ENCODE measurements around the gene NUP188.

The NUP188 gene, protein sequence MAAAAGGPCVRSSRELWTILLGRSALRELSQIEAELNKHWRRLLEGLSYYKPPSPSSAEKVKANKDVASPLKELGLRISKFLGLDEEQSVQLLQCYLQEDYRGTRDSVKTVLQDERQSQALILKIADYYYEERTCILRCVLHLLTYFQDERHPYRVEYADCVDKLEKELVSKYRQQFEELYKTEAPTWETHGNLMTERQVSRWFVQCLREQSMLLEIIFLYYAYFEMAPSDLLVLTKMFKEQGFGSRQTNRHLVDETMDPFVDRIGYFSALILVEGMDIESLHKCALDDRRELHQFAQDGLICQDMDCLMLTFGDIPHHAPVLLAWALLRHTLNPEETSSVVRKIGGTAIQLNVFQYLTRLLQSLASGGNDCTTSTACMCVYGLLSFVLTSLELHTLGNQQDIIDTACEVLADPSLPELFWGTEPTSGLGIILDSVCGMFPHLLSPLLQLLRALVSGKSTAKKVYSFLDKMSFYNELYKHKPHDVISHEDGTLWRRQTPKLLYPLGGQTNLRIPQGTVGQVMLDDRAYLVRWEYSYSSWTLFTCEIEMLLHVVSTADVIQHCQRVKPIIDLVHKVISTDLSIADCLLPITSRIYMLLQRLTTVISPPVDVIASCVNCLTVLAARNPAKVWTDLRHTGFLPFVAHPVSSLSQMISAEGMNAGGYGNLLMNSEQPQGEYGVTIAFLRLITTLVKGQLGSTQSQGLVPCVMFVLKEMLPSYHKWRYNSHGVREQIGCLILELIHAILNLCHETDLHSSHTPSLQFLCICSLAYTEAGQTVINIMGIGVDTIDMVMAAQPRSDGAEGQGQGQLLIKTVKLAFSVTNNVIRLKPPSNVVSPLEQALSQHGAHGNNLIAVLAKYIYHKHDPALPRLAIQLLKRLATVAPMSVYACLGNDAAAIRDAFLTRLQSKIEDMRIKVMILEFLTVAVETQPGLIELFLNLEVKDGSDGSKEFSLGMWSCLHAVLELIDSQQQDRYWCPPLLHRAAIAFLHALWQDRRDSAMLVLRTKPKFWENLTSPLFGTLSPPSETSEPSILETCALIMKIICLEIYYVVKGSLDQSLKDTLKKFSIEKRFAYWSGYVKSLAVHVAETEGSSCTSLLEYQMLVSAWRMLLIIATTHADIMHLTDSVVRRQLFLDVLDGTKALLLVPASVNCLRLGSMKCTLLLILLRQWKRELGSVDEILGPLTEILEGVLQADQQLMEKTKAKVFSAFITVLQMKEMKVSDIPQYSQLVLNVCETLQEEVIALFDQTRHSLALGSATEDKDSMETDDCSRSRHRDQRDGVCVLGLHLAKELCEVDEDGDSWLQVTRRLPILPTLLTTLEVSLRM (N-terminal part only)

GRCh38 chr9:128947527-128948301 lies at the start of gene NUP188, which contains the start of gene DOLK:
Gene NUP188, plus strand, starts transcription at chr9:128947699. Its CDS starts 21 bp downstream, at chr9:128947720.
Gene DOLK, minus strand, starts transcription at chr9:128947603. Its CDS starts 300 bp downstream, at chr9:128947303.
- DNase-seq (ENCODE audit: low read depth), result peak; percentile 96
- H3K4me3 ChIP-seq (ENCODE audit: low read depth, low read length), result peak within 1 kb of the TSS; percentile 85
- TF ChIP-seq, protein P1, sequence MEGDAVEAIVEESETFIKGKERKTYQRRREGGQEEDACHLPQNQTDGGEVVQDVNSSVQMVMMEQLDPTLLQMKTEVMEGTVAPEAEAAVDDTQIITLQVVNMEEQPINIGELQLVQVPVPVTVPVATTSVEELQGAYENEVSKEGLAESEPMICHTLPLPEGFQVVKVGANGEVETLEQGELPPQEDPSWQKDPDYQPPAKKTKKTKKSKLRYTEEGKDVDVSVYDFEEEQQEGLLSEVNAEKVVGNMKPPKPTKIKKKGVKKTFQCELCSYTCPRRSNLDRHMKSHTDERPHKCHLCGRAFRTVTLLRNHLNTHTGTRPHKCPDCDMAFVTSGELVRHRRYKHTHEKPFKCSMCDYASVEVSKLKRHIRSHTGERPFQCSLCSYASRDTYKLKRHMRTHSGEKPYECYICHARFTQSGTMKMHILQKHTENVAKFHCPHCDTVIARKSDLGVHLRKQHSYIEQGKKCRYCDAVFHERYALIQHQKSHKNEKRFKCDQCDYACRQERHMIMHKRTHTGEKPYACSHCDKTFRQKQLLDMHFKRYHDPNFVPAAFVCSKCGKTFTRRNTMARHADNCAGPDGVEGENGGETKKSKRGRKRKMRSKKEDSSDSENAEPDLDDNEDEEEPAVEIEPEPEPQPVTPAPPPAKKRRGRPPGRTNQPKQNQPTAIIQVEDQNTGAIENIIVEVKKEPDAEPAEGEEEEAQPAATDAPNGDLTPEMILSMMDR (IDR thresholded peaks at IDR 0.05; ENCODE audit: insufficient read depth, low read depth, low read length, missing control alignments), result no peak

DNA sequence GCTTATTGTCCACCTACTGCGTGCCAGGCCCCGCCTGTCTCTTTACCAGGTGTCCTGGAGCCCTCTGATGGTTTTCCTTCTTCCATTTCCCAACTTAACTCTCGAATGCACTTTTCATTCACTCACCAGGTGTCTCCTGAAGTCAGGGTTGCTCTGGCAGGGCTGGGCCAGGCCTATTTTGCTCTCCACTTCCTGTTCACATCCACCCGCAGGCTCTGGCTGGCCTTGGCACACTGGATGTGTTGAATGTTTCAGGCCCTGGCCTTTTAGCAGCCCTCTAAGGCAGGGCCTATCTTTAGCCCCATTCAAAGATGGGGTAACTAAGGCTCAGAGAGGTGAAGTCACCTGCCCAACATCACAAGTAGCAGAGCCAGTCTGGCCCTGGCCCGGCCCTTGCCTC lies 49.1 kb upstream of the NUP188 start:
- no peak overlapping the region for H3K4me3 ChIP-seq (ENCODE audit: low read depth, low read length)
- no peak for DNase-seq (ENCODE audit: low read depth)
- TF ChIP-seq, protein P1 (IDR thresholded peaks at IDR 0.05; ENCODE audit: insufficient read depth, low read depth, low read length, missing control alignments), result no peak

GRCh38 chr9:128898845-128899565 lies 48.5 kb upstream of the NUP188 start:
- no peak for DNase-seq (ENCODE audit: low read depth)
- TF ChIP-seq, protein P1 (IDR thresholded peaks at IDR 0.05; ENCODE audit: insufficient read depth, low read depth, low read length, missing control alignments), result no peak
- H3K4me3 ChIP-seq (ENCODE audit: low read depth, low read length), result no peak overlapping the region

- TF ChIP-seq, protein P1 (IDR thresholded peaks at IDR 0.05; ENCODE audit: insufficient read depth, low read depth, low read length, missing control alignments), result no peak
- peak; percentile 55 for DNase-seq (ENCODE audit: low read depth)
These were observed 47.8 kb upstream of the NUP188 start for GRCh38 chr9:128899566-128900322.

DNA sequence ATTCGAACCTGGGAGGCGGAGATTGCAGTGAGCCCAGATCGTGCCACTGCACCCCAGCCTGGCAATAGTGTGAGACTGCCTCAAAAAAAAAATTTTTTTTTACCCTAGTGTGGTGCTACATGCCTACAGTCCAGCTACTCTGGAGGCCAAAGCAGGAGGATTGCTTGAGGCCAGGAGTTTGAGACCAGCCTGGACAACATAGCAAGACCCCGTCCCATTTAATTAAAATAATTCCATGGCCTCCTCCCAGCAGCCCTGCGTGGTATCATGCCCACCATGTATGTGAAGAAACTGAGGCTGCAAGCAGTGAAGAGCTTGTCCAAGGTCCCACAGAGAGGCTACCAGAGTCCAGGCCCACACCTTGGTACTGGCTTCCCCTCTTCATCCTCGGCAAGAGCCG lies 46.1 kb upstream of the NUP188 start:
- no peak overlapping the region for H3K4me3 ChIP-seq (ENCODE audit: low read depth, low read length)
- TF ChIP-seq, protein P1 (IDR thresholded peaks at IDR 0.05; ENCODE audit: insufficient read depth, low read depth, low read length, missing control alignments), result no peak
- DNase-seq (ENCODE audit: low read depth), result no peak

More at GRCh38 chr9:128899566-128900322, 47.8 kb upstream of the NUP188 start:
- no peak overlapping the region for H3K4me3 ChIP-seq (ENCODE audit: low read depth, low read length)

All from GM12865 (cell line).